HL-60/S4 treated with phorbol 12-myristate 13-acetate at 8.2 ng/mL for 4 days and 3 days (cell line): Measurements from ENCODE around the gene TMEFF2.
"Not testable (repeated sequence)": the region's sequence is repeated elsewhere in the genome, so short reads cannot be mapped to it uniquely, and the experiment has no call there.

Source experiments
- in situ Hi-C: fragments of 300-500 bp; cut with MboI; formaldehyde crosslinking; loops from 2 replicates; pipeline ENCODE4 v1.15.0; 2022; ENCODE audit warnings: low sequenced_read_pairs

Gene TMEFF2

DNA sequence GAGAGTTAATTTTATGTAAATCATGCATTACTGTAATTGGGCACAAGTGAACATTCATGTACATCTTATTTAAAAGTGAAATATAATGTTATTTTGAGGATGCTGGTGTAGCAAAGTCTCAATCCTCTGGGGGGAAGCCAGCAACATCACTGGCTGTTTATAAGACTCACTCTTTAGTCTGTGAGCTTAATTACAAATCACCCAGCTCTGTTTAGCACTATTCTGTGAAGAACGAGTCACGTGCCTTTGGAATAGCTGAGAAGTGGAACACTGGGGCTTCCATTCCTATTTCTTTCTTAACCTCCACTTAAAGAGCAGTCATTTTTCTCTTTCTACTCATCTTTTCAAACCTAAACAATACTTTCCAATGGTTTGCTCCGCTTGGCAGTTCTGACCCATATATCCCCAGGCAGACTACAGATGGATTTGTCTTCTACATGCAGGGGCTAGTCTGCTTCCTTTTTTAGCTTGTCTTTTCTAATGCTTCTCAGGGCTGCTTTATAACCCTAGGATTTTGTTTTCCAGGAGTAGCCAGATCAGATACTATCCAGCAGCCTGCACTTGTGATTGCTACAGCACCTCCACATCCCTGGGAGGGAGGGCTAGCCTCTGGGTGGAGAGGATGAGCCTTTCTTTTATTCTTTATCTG, 252.5 kb downstream of the TMEFF2 start:
- in situ Hi-C loops: no loop called here

DNA sequence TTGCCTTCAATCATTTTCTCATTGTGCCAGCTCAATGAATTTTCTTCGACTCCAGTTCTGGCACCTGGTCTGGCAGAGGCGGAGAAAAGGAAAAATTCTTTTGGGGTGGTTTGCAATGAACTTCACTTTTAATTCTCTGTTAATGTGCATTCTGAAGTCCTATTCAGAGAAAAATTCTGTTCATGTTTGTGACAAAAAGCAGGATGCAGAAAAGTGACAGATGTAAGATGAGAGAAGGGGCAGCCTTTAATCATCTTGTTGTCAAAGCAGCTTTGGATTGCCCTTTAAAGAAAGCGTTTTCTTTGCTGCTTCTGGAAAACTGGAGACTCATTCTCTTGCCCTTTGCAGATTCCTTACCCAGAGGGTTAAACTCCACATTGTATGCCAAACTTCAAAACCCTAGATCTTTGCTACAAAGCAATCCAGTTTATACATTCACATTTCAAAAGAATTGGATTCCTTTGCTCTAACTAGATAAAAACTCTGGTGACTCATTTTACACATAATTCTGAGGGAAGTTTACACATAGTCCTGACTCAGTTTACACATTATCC, 253.3 kb downstream of the TMEFF2 start:
- in situ Hi-C loops: no loop called here

DNA sequence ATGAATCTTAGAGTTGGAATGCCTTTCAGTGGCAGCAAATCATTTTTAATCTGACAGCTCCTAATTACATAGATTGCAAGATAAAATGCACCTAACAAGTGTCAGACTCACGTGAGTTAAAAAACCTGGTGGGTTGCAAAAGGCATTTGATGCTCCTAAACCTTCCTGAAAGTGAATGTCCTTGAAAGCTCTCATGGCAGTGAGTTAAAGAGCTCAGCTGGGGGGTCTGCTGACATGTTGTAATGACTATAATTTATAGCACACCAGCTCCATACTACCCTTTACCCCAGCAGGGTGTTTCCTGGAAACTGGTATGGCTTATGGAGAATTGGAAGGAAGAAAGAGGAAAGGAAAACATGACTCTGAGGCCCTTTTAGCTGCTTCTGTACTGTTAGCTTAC, 256.0 kb downstream of the TMEFF2 start:
- in situ Hi-C loops: no loop called here

DNA sequence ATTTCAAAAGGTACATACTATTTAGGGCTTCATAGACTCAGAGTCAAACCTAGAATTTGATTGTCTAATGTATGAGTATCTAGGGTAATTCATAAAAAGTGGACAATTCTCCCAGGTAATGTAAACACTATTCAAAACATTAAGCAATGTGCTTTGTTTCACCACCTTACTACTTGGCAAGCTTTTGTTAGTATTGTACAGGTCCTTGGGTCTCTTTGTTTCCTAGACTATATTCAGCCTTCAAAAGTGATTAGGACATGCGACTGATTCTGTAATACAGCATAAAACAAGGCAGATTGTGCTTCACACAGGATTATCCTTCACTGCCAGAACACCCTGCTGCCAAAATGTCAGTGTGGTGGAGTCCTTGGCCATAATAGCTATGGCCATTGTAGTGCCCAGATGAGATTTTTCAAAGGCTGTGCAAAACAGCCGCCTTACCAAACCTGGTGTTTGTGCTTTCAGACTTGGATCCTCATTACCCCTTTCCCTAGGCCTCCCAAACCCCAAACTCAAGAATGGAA, 257.8 kb downstream of the TMEFF2 start:
- in situ Hi-C loops: no loop called here

DNA sequence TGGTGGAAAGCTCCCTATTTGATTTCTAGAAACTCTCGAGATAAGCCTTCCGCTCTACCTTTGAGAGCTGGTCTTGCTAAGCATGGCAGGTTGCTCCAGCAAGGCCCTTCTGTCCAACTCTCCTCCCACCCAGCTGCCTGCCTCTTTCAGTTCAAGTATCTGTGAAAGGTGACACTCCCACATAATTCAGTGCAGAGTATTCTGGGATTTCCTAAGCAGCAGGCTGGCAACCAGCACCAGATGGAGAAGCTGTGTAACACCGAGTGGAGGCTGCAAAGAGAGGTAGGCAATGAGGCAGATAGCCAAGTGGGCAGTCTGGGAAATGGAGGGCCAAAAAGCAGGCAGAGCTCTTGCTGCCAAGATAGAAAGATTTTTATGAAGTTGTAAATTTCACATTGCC, 259.5 kb downstream of the TMEFF2 start:
- in situ Hi-C loops: no loop called here

DNA sequence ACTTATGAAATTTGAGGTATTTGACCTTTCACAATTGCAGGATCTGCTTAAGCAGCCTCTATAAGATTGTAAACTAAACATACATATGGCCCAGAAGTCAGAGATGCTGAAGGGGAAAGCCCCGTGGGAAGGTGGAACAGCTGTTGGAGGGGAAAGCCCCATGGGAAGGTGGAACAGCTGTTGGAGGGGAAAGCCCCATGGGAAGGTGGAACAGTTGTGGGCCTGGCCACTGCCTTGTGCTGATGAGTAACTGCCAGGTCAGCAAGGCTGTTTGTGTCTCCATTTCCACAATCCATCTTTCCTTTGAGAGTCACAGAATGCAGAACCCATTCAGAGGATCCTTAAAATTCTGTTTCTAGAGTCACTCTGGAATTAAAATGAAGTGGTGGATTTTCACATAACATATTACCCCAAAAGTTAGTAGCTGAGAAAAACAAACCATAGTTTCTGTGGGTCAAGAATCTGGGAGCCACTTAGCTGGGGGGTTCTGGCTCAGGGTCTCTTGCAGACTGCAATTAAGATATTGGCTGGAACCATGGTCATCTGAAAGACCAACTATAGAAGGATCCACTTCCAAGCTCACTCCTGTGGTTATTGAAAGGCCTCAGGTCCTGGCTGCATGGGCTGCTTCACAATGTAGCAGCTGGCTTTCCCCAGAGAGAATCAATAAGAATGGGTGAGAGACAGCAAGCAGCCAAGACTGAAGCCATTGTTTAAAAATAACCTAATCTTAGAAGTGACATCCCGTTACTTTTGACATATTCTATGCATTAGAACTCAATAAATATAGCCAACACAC, 261.2 kb downstream of the TMEFF2 start:
- in situ Hi-C loops: no loop called here

DNA sequence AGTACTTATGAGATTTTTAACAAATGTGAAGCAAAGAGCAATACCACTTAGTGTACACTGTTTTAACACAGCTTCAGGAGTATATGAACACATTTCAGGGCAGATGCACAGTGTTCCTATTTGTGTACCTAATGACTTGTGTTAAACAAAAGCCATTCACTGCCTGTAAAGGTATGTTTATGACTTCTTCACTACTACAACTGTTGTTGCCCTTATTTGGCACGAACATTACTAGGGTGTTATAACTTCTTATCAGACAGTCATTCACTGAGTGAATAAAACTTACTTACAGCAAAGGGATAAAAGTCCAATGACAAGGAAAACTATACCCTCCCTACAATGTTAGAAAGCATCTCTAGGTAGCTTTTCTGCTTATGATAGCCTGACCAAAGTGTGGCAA, 262.4 kb downstream of the TMEFF2 start:
- in situ Hi-C loops: no loop called here

DNA sequence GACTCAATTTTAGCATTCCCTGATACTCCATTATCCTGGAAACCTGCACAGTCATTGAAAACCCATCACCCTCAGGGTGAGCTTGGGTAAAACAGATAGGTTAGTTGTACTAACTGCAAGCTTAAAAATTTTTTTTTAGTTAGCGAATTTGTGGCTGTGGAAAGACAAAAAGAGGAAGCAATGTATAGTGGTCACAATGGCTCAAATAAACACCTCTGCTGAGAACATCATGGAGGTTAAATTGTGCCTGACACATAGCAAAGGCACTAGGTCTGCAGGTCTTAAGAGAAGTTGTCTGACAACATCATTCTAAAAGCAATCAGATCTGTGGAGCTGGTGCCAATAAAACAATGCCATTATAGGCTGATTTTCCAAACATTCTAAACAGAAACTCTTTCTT, 263.4 kb downstream of the TMEFF2 start:
- in situ Hi-C loops: no loop called here

DNA sequence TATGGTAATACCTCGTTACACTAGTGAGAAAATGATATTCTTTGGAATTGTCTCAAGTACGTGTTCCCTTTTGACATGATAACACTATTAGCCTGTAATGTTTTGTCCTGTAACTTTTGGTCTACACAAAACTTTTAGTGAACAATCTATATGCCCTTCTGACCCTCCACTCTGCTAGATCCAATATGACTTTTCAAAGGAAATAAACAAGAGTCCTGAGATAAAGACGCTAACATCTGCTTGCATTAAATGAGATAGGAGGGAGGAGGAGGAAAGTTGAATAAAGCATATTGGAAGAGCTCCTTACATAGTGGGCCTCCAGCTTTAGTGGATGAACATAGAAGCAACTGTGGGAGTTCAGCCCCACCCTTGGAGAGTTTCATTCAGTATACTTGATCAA, 264.5 kb downstream of the TMEFF2 start:
- in situ Hi-C loops: no loop called here

DNA sequence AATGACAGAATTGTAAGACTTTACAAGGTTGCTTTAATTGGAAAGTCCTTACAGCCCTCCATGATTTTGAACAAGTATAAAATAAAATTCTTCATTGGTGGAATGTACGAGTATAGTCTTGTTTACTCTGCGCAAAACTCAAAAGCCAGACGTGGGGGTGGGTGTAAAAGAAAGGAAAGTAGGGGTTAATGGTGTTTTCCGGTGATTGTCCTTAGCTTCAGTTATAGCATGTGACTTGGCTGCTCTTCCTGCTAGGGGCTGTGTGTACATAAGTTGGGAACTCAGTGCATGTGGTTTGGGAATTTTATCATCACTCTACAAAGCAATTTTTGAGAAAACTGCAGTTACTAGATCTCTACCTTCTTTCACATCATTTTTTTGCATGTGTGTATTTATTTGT, 265.4 kb downstream of the TMEFF2 start:
- in situ Hi-C loops: no loop called here

DNA sequence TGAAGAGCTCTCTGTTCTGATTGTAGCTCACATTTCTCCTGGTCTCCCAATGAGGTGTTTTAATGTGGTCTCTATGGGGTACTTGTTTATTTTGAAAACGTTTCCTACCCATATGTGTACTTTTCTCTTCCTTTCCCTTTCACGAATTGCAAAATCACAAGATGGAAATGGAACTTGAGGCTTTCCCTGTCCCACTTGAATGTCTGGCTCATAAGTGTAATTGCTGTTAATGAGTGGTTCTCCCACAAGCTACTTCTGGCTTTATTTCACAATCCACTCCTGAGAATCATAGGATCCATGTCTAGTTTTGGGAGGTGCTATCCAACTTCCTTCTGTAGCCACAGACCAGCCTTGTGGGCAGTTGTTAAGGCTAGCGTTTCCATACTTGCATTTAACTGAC, 266.7 kb downstream of the TMEFF2 start:
- in situ Hi-C loops: no loop called here

DNA sequence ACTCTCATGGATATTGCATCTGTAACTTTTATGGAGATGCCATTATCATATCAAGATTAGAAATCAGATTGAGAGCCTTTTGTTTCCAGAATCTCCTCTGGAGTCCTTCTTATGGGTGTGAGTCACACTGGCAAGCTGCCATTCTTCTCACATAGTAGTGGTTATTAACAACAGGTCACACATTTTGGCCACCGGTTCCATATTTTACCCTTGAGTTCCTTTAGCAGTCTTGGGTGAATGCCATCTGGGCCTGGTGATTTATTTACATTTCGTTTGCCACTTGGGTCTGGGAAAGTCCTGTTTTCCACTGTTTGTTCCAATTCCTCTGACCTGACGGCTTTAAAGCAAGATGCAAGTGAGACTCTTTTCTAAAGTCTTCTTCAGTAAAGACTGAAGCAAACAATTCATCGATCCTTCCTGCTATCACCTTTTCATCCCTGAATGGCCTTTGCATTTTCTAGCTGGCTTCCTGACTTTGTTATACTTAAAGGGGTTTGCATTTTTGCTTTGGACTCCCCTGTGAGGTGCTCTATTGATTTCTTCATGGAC, 267.3 kb downstream of the TMEFF2 start:
- in situ Hi-C loops: no loop called here

DNA sequence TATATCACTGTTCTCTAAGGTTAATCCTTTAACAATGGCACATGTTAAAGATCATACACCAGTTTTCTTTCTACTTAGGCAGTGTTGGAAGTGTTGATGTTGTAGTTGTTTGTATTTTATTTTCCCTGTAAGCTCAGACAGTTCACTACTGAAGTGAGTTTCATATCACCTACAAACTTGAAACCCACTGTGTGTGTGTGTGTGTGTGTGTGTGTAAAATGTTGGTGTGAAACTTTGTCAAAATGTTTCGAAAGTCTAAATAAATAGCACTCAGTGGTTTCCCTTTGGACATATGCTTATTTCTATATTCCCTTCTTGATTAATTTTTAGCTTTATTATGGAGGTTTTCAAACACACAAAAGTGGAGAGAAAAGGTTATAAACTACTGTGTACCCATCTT, 268.1 kb downstream of the TMEFF2 start:
- in situ Hi-C loops: no loop called here

DNA sequence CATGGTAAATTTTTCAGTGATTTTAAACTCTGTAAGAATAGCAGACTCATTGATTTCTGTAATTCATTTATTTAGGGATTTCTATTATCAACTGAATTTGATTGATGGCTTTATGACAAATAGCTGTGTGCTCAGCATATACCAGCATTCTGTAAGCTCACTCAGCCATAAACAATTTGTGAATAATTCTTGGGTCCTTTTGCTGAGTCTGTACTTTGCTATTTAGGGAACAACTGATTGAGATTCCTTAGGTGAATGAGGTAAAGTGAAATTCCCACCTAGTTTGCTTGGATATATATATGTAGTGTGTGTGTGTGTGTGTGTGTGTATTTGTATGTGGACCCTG, 271.1 kb downstream of the TMEFF2 start:
- in situ Hi-C loops: no loop called here

DNA sequence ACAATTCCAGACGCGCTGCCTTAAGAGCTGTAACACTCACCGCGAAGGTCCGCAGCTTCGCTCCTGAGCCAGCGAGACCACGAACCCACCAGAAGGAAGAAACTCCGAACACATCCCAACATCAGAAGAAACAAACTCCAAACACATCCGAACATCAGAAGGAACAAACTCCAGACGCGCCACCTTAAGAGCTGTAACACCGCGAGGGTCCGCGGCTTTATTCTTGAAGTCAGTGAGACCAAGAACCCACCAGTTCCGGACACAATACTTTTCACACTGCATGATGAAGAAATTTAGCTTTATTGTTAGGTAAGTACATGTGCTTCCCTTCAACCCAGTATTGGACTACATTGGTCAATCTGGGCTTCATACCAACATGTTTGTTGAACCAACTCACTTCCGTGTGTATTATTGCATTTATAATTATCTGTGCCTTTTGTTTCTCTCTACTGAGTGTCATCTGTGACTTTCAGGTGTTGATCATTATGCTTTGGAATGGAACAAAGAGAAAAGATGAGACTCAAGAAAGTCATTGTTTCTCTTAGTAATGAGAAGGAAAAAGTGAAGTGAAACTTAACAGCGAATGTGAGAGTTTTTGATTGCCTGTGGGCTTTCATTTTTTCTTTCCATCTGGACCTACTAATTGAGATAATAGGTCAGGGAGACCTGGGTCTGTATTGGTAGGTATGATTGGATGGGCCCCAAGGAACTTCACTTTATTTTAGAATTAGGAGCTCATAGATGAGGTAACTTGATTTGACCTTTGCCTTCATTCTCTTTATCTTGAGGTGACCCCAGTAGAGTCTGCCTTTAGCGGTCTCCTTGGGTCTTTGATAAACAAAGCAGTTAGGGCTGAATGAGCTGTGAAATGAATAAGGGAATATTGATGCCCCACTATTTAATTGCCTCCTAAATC, 271.7 kb downstream of the TMEFF2 start:
- in situ Hi-C loops: no loop called here

DNA sequence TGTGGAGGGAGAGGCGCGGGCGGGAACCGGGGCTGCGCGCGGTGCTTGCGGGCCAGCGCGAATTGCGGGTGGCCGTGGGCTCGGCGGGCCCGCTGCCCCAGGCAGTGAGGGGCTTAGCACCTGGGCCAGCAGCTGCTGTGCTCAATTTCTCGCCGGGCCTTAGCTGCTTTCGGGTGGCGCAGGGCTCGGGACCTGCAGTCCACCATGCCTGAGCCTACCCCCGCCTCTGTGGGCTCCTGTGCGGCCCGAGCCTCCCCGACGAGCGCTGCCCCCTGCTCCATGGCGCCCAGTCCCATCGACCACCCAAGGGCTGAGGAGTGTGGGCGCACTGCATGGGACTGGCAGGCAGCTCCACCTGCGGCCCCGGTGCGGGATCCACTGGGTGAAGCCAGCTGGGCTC, 273.1 kb downstream of the TMEFF2 start:
- in situ Hi-C loops: not testable (repeated sequence)

DNA sequence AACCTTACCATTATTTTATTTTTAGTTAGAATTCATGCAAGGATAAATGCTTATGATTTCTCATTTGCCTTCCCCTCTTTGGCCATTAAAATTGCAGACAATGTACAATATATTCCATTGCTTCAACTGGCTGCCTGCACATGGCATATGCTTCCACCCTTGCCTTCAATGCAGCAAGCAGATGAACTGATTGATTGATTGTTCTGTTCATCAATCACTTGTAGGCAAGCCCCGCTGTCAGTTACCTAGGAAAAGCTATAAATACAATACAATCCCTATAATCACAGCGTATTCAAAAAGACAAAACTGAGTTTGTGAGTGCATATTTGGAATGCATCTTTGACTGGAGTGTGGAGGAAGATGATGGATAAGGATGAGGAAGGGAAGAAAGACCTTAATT, 274.2 kb downstream of the TMEFF2 start:
- in situ Hi-C loops: no loop called here

DNA sequence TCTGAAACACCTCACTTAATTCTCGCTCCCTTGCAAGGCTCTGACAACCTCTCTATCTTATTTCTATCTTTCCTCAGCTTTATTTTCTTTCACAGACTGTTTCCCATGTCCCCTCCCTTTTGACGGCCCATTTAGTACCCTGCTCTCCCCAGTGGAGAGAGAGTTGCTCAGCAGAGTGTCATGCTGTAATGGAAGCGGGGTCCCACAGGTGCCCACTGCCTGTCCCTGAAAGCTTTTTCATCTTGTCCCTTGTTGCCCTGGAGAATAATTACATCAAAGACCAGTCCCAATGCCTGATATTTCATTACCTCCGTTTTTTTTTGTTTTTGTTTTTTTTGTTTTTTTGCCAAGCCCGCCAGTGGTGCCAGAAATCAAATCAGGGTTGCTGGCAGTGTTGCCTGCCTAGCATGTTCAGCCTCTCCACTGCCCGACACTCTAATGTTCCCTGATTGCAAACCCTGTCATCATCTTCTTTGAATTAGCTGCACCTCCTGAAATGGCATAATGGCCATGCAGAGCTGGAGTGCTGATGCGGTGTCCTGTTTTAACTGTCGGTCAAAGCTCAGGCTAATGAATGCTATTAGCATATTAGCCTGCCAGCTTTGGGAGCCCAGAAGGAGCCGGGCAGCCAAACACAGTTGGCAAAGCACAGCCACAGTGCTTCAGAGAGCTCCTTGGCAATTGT, 276.6 kb downstream of the TMEFF2 start:
- in situ Hi-C loops: no loop called here

DNA sequence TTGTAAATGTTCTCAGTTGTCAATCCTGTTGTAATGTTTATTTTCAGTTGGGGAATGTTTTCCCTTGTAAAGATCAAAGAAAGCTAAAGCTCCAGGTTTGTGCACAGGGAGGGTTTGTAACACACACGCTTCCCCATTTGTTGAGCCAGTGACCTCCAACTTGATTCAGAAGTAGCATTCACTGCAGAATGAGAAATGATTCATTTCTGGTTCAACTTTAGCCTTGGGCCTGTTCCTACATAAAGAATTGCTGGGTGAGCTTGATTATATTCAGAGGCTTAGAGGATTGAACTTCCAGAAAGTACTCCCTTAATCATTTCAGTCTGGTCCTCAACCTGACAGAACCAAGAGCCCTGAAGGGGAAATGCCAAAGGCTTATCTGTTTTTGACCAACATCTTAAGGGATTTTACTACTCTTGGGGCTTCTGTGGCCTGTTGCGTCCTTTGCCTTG, 277.3 kb downstream of the TMEFF2 start:
- in situ Hi-C loops: no loop called here

DNA sequence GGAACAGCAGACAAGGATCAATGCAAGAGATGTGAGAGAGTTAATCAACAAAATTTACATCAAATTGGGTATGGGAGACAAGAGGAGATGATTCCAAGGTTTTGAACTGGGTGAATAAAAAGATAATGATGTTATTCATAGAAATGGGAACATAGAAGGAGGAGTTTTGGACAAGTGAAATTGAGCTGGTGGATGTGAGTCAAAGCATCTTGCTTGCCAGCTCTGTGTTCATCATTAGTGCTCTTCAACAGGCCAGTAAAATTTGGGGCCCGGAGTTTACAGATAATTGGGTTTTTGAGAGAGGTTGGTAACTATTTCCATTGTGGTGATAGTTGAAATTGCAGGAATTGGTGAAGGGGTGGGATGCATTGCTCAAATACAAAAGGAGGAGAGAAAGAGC, 277.9 kb downstream of the TMEFF2 start:
- in situ Hi-C loops: no loop called here
